Activated naive CD8-positive, alpha-beta T cell treated with anti-CD3 and anti-CD28 coated beads for 36 hours (primary cell): ENCODE results near the gene TRAPPC5. TPM values are rescaled to one million over a fixed set of nuclear protein-coding genes. Genes with fewer than 3 reads are reported as not detected.

ENCODE experiments used
- DNase-seq: peaks from one replicate; pipeline ENCODE4 v3.0.0; 2021
- H3K27ac Mint-ChIP-seq: one replicate; pipeline ENCODE4 v1.8.0; 2022; ENCODE audit warnings: mild to moderate bottlenecking, moderate library complexity, mixed read lengths
- H3K27me3 Mint-ChIP-seq: one replicate; pipeline ENCODE4 v1.8.0; 2022; ENCODE audit warnings: mild to moderate bottlenecking, mixed read lengths
- H3K36me3 Mint-ChIP-seq: one replicate; pipeline ENCODE4 v1.8.0; 2021; ENCODE audit warnings: mild to moderate bottlenecking, mixed read lengths
- H3K4me1 Mint-ChIP-seq: one replicate; pipeline ENCODE4 v1.8.0; 2021; ENCODE audit warnings: mixed read lengths
- H3K4me3 Mint-ChIP-seq: one replicate; pipeline ENCODE4 v1.8.0; 2022; ENCODE audit warnings: mild to moderate bottlenecking, moderate library complexity, mixed read lengths
- H3K9me3 Mint-ChIP-seq: one replicate; pipeline ENCODE4 v1.8.0; 2022; ENCODE audit warnings: mixed read lengths
- total RNA-seq, 2 experiments: library from RNA; stranded (reverse); gene quantifications; one replicate each; pipeline ENCODE4 v1.2.3, GENCODE V29; 2021

The TRAPPC5 gene
- total RNA-seq, 2 experiments from 2014 or later = 83.3 to 83.8 TPM

GRCh38 chr19:7716762-7717161 is 36.1 kb downstream of the TRAPPC5 start:
- Mint-ChIP-seq H3K36me3 (peaks cover 11% of the 10 kb centered on the region), H3K4me1 (peaks cover 19% of the 10 kb centered on the region), H3K27me3 (no peaks in the 10 kb centered on the region)

GRCh38 chr19:7718668-7719067 is 38.0 kb downstream of the TRAPPC5 start:
- H3K36me3 Mint-ChIP-seq = peaks cover 11% of the 10 kb centered on the region
- DNase-seq = no peak
- H3K27ac Mint-ChIP-seq = peak overlapping the region; percentile 72
- H3K4me1 Mint-ChIP-seq = peaks cover 19% of the 10 kb centered on the region
- H3K27me3 Mint-ChIP-seq = no peaks in the 10 kb centered on the region
- H3K4me3 Mint-ChIP-seq = no peak overlapping the region
- H3K9me3 Mint-ChIP-seq = peaks cover 7% of the 10 kb centered on the region

More at GRCh38 chr19:7716762-7717161, 36.1 kb downstream of the TRAPPC5 start:
- Mint-ChIP-seq H3K27ac (no peak overlapping the region), H3K4me3 (no peak overlapping the region), H3K9me3 (peaks cover 7% of the 10 kb centered on the region)
- no peak for DNase-seq

GRCh38 chr19:7720351-7720750 is 39.7 kb downstream of the TRAPPC5 start:
- H3K27ac Mint-ChIP-seq = no peak overlapping the region

GRCh38 chr19:7722231-7722651 is 41.6 kb downstream of the TRAPPC5 start:
- no peak for DNase-seq
- Mint-ChIP-seq H3K27ac (no peak overlapping the region), H3K36me3 (peaks cover 4% of the 10 kb centered on the region), H3K27me3 (peaks cover 1% of the 10 kb centered on the region), H3K4me3 (no peak overlapping the region), H3K4me1 (peaks cover 10% of the 10 kb centered on the region), H3K9me3 (no peaks in the 10 kb centered on the region)

More at GRCh38 chr19:7720351-7720750, 39.7 kb downstream of the TRAPPC5 start:
- DNase-seq = no peak
- Mint-ChIP-seq H3K27me3 (no peaks in the 10 kb centered on the region), H3K9me3 (peaks cover 7% of the 10 kb centered on the region), H3K36me3 (peaks cover 10% of the 10 kb centered on the region), H3K4me3 (no peak overlapping the region), H3K4me1 (peaks cover 10% of the 10 kb centered on the region)

GRCh38 chr19:7725791-7726190 is 45.2 kb downstream of the TRAPPC5 start:
- Mint-ChIP-seq H3K9me3 (no peaks in the 10 kb centered on the region), H3K4me3 (no peak overlapping the region), H3K27ac (no peak overlapping the region), H3K36me3 (no peaks in the 10 kb centered on the region), H3K27me3 (peaks cover 35% of the 10 kb centered on the region), H3K4me1 (peaks cover 9% of the 10 kb centered on the region)
- DNase-seq = no peak

GRCh38 chr19:7729211-7729610 is 48.6 kb downstream of the TRAPPC5 start:
- Mint-ChIP-seq H3K9me3 (no peaks in the 10 kb centered on the region), H3K4me3 (no peak overlapping the region), H3K27me3 (peaks cover 49% of the 10 kb centered on the region), H3K4me1 (peaks cover 7% of the 10 kb centered on the region), H3K36me3 (no peaks in the 10 kb centered on the region), H3K27ac (no peak overlapping the region)
- DNase-seq = no peak

- peaks cover 7% of the 10 kb centered on the region for H3K4me1 Mint-ChIP-seq
- H3K27ac Mint-ChIP-seq = no peak overlapping the region
- no peak for DNase-seq
- peak overlapping the region; percentile 25 for H3K4me3 Mint-ChIP-seq
- peaks cover 49% of the 10 kb centered on the region for H3K27me3 Mint-ChIP-seq
- no peaks in the 10 kb centered on the region for H3K36me3 Mint-ChIP-seq
- H3K9me3 Mint-ChIP-seq = no peaks in the 10 kb centered on the region
Measured at GRCh38 chr19:7729831-7730285, 49.2 kb downstream of the TRAPPC5 start.

GRCh38 chr19:7730286-7731217 is 49.9 kb downstream of the TRAPPC5 start:
- no peaks in the 10 kb centered on the region for H3K36me3 Mint-ChIP-seq
- peaks cover 49% of the 10 kb centered on the region for H3K27me3 Mint-ChIP-seq
- peak overlapping the region; percentile 44 for H3K4me3 Mint-ChIP-seq
- H3K9me3 Mint-ChIP-seq = no peaks in the 10 kb centered on the region
- DNase-seq = no peak
- H3K27ac Mint-ChIP-seq = no peak overlapping the region
- H3K4me1 Mint-ChIP-seq = peaks cover 7% of the 10 kb centered on the region

GRCh38 chr19:7731218-7731595 is 50.6 kb downstream of the TRAPPC5 start:
- peaks cover 49% of the 10 kb centered on the region for H3K27me3 Mint-ChIP-seq
- DNase-seq = no peak
- no peaks in the 10 kb centered on the region for H3K9me3 Mint-ChIP-seq
- no peaks in the 10 kb centered on the region for H3K36me3 Mint-ChIP-seq
- H3K4me3 Mint-ChIP-seq = no peak overlapping the region
- H3K4me1 Mint-ChIP-seq = peaks cover 7% of the 10 kb centered on the region
- H3K27ac Mint-ChIP-seq = no peak overlapping the region

GRCh38 chr19:7731615-7732014 is 51.0 kb downstream of the TRAPPC5 start:
- Mint-ChIP-seq H3K4me3 (no peak overlapping the region), H3K27me3 (peaks cover 49% of the 10 kb centered on the region), H3K36me3 (no peaks in the 10 kb centered on the region), H3K4me1 (peaks cover 7% of the 10 kb centered on the region), H3K27ac (no peak overlapping the region), H3K9me3 (no peaks in the 10 kb centered on the region)
- no peak for DNase-seq

GRCh38 chr19:7732045-7732444 is 51.4 kb downstream of the TRAPPC5 start, which contains the start of gene CLEC4G:
Gene CLEC4G, minus strand, starts transcription at chr19:7732110. Its CDS starts 8 bp downstream, at chr19:7732102.
- peak within 1 kb of the TSS; percentile 44 for H3K4me3 Mint-ChIP-seq

GRCh38 chr19:7733376-7733775 is 52.7 kb downstream of the TRAPPC5 start:
- Mint-ChIP-seq H3K27ac (no peak overlapping the region), H3K36me3 (no peaks in the 10 kb centered on the region), H3K4me1 (peaks cover 15% of the 10 kb centered on the region), H3K4me3 (no peak overlapping the region), H3K9me3 (no peaks in the 10 kb centered on the region), H3K27me3 (peaks cover 37% of the 10 kb centered on the region)
- no peak for DNase-seq

More at GRCh38 chr19:7732045-7732444, 51.4 kb downstream of the TRAPPC5 start, which contains the start of gene CLEC4G:
- peaks cover 49% of the 10 kb centered on the region for H3K27me3 Mint-ChIP-seq
- H3K27ac Mint-ChIP-seq = no peak within 1 kb of the TSS
- no peaks in the 10 kb centered on the region for H3K36me3 Mint-ChIP-seq
- peaks cover 7% of the 10 kb centered on the region for H3K4me1 Mint-ChIP-seq
- no peak for DNase-seq
- H3K9me3 Mint-ChIP-seq = no peaks in the 10 kb centered on the region

- Mint-ChIP-seq H3K27ac (no peak overlapping the region), H3K4me3 (no peak overlapping the region), H3K4me1 (peaks cover 16% of the 10 kb centered on the region), H3K27me3 (peaks cover 25% of the 10 kb centered on the region), H3K36me3 (no peaks in the 10 kb centered on the region), H3K9me3 (no peaks in the 10 kb centered on the region)
- no peak for DNase-seq
Measured at GRCh38 chr19:7734220-7735203, 53.9 kb downstream of the TRAPPC5 start.

GRCh38 chr19:7736148-7736547 is 55.5 kb downstream of the TRAPPC5 start:
- Mint-ChIP-seq H3K4me1 (peaks cover 10% of the 10 kb centered on the region), H3K27ac (no peak overlapping the region), H3K9me3 (no peaks in the 10 kb centered on the region), H3K36me3 (no peaks in the 10 kb centered on the region), H3K27me3 (peaks cover 24% of the 10 kb centered on the region), H3K4me3 (no peak overlapping the region)
- DNase-seq = no peak

GRCh38 chr19:7737215-7737614 is 56.6 kb downstream of the TRAPPC5 start:
- Mint-ChIP-seq H3K4me3 (no peak overlapping the region), H3K36me3 (peaks cover 3% of the 10 kb centered on the region), H3K27ac (no peak overlapping the region), H3K27me3 (peaks cover 19% of the 10 kb centered on the region), H3K4me1 (peaks cover 10% of the 10 kb centered on the region), H3K9me3 (no peaks in the 10 kb centered on the region)
- DNase-seq = no peak
